ENCODE measurements around the gene CHKA.

DNA sequence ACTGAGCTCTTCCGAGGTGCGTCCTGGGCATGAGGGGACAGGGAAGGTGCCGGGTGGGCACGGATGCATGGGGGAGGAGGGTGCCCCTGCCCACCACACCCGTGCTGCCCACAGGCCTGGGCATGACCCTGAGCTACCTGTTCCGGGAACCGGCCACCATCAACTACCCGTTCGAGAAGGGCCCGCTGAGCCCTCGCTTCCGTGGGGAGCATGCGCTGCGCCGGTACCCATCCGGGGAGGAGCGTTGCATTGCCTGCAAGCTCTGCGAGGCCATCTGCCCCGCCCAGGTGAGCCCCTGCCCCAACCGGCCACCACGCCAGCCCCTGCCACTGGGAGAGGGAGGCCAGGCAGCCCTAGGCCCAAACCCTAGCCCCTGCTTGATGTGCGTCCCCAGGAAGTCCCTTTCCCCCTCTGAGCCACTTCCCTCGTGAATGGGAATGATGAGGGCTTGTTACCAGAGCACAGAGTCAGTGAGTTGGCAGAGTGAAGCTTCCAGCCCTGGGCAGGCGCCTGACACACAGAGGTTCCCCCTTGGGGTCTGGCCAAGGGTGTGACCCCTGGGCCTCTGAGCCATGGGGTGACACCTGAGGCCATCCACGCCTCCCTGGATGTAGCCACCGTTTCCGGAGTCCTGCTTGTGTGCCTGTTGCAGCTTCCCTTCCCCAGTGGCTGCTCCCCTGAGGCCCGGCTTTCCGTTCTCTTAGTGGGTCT, 88.0 kb downstream of the CHKA start:
- TF ChIP-seq, protein P1, sequence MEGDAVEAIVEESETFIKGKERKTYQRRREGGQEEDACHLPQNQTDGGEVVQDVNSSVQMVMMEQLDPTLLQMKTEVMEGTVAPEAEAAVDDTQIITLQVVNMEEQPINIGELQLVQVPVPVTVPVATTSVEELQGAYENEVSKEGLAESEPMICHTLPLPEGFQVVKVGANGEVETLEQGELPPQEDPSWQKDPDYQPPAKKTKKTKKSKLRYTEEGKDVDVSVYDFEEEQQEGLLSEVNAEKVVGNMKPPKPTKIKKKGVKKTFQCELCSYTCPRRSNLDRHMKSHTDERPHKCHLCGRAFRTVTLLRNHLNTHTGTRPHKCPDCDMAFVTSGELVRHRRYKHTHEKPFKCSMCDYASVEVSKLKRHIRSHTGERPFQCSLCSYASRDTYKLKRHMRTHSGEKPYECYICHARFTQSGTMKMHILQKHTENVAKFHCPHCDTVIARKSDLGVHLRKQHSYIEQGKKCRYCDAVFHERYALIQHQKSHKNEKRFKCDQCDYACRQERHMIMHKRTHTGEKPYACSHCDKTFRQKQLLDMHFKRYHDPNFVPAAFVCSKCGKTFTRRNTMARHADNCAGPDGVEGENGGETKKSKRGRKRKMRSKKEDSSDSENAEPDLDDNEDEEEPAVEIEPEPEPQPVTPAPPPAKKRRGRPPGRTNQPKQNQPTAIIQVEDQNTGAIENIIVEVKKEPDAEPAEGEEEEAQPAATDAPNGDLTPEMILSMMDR (conservative IDR thresholded peaks at IDR 0.05; ENCODE audit: low read length) = no peak
- no peak for TF ChIP-seq EZH2phosphoT487 (IDR thresholded peaks at IDR 0.05; ENCODE audit: borderline replicate concordance)
